GM18868 (cell line): ENCODE results near the gene SMOC2.
"Not testable (repeated sequence)": the region's sequence is repeated elsewhere in the genome, so short reads cannot be mapped to it uniquely, and the experiment has no call there.

ENCODE experiments used
- ATAC-seq: cut with Tn5 transposase; IDR thresholded peaks from one replicate; pipeline ENCODE4 v1.9.1; 2021; ENCODE audit warnings: mild to moderate bottlenecking, moderate library complexity; ENCODE audit not compliant: unreplicated experiment

SMOC2 gene

DNA sequence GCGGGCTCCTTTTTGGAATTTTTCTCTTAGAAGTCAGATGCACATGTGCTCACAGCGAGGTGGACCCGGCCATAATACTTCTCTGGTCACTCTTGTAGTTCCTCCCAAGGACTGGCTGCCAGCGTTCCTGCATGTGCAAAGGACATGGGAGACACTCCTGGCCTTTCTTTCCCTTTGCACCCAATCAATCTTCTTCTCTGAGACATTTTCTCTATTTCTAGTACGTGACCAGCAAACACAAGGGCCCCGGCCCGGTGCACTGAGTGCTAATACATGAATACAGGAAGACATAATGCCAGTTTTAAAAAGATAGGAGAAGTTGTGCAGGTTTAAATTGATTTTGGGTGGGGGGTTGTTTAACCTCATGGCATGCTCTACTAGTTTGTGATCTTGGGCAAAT, 233.6 kb downstream of the SMOC2 start:
- ATAC-seq, result no peak

DNA sequence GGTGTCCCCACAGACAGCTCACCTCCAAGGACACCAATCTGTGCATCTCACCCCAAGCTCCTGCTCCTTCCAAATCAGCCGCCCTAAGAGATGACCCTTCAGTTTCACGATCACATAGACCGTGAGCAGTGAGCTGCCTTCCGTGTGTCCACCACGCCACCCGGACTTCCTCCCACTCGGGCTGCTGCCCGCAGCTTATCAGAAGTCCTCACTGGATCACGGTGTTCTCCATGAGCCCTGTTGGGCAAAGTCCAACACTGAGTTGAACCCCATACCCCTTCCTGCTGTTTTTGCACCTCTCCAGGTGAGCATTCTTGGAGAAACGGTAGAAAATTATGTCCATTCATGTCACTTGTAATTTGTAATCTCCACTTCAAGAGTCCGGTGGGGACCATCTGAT, 234.4 kb downstream of the SMOC2 start:
- no peak for ATAC-seq

DNA sequence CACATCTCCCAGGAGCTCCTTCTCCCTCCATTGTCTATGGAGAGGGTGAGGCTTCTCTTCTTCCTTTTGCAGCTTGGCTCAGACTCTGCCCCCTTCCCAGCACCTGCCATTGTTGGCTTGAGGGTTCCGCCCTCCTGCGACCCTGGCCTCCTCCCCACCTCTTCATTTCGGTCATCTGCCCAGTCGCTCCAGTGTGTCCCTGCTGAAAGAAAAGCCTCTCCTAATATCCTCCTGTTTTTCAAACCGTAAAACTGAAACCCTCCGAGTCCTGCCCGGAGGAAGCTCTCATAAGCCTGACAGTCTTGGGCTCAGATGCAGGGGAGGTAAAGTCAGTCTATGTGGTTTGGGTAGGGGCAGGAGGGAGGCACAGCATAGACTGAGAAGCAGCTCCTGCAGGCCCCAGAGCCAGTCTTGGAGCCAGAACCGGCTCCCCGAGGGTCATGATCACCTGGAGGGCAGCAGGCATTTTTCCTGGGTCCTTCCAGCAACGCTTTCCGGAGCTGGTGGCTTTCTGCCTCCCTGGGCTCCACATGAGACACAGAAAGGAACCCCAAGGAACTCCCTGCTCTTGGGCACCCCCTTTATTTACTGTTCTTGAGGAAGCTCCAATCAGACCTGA, 235.1 kb downstream of the SMOC2 start:
- no peak for ATAC-seq

DNA sequence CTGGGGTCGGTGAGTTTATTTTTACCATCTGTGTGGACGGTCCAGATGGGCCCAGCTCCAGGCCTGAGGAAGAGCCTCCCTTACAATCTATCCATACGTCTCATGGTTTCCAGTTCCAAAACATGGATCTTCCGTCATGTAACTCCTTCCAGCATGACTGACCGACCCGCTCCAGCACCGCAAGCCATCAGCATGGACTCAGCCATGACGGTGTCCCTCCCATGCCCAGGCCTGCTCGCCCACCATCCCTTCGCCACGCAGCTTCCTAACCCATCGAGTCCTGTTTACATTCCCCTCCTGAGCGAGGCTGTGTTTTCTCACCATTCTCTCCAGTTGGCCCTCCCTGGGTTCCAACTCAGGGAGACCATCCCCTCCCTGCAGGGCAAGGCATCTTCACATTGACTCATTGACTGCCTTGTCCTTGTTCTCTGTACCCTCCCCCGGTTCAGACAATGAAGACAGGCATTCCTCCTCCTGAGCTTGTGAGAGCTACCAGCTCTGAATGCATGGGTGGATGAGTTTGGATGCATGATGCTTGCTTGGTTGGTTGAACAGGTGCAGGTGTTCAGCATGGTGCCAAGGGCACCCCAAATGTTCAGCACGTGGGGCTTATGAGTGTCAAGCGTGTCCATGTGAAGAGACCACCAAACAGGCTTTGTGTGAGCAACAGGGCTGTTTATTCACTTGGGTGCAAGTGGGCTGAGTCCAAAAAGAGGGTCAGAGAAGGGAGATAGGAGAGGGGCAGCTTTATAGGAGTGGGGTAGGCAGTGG, 235.8 kb downstream of the SMOC2 start:
- ATAC-seq, result no peak

DNA sequence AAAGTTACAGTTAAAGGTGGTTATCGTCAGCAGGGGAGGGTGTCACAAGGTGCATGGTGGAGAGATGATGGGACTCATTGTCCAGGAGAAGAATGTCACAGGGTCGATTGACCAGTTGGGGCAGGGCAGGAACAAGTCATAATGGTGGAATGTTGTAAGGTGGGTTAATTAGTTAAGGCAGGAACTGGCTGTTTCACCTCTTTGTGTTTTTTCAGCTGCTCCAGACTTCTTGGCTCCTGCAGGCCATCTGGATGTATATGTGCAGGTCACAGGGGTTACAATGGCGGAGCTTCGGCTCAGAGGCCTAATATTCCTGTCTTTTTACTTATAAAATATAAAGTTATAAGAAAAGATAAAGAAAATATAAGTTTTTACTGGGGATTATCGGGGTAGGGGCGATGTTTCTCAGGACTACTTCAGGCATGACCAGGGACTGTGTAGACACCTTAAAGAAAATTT, 236.4 kb downstream of the SMOC2 start:
- not testable (repeated sequence) for ATAC-seq

DNA sequence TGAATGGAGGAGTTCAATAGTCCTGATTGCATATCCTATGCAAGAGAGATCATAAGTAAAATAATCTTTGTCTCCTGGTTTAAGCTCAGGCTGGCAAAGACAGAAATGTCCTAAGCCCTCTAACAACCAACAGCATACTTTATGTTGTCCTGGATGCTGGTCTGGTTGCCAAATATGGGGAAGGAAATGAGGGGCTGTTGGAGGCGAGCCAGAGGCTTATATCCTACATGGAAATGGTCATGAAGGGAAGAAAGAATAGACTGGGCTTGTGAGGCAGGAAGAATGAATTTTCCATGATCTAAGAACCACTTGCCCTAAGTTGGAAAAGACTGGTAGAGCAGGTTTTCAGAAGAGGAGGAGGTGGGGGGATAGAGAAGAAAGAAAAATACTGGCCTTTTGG, 237.1 kb downstream of the SMOC2 start:
- no peak for ATAC-seq

DNA sequence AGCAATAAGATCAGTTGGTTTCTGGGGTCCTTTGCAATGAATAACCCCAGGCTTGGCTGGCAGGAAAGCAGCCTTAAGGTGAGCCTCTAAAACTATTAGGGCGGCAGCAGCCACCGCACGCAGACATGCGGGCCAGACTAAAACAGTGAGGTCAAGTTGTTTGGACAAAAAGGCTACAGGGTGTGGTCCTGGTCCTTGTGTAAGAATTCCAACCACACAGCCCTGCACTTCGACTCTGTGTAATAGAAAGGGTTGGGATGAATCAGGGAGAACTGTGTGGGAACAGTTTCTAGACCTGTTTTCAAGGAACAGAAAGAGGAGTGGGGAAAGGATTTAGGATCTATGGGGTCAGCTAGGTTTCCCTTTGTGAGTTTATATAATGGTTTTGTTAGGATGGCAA, 237.6 kb downstream of the SMOC2 start:
- ATAC-seq, result no peak

DNA sequence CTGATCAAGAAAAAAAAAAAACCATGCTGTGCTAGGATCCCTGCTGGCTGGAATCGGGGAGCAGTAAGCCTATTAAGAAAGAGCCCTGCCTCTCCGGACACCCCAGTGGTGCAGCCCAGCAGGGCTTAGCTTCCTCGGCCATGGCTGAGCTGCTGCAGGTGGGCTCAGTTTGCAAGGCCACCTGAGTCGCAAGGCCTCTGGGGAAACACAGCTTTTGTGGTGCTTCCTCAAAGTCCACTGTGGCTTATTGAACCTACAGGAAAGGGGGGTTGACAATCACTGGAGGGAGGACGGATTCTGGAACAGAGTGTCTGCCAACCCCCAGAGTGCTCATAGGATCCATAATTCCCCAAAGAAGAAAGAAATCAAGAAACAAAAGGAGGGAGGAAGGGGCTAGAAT, 240.8 kb downstream of the SMOC2 start:
- no peak for ATAC-seq

DNA sequence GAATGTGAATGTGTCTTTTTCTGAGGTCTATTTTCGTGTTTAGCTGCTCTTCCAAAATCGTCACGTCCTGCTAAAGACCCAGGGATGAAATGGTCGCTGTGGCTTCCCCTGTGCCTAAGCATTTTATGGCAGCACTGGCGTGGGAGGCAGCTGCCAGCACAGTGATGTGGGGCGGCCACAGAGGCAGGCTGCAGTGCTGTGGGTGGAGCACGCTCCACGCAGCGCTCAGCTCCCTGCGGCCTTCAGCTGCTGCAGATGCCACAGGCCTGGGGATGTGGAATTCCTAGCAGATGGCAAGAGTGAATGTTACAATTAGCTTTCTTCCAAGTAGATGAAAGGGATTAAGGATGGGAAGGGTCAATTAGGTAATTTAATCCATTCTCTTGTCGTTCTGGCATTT, 242.6 kb downstream of the SMOC2 start:
- no peak for ATAC-seq

DNA sequence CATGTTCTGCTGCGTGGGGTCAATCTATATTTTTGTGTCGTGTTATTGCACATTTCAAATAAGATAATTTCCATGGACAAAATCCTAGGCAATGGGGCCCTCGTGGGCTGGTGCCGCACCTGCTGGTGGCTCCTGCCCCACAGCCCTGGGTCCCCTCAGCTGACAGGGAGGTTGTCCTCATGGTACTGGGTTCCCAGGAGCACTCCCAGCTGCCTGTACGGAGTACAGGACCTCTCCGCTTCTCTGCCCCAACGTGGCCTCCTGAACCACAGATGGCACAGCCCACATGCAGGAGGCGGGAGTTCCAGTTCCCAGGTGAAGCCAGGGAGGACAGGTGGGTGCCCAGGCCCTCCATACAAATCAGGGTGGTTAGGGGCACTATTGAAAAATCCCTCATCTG, 243.5 kb downstream of the SMOC2 start:
- no peak for ATAC-seq

DNA sequence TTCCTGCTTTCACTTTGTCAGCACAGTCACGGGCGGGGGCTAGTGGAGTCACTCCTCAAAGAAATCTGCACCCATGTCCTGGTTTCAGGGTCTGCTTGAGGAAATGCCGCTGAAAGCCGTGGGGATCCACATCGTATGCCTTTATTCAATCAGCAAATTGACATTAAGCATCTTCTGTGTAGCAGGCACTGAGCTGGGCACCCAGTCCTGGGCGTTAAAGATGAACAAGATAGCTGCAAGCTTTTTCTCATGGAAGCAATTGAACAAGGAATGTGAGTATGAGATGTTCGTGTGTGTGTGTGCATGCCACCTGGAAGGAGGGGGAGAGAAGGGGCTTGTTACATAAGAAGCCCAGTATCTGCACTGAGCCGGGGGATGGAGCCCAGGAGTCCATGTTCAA, 243.9 kb downstream of the SMOC2 start:
- ATAC-seq, result no peak

DNA sequence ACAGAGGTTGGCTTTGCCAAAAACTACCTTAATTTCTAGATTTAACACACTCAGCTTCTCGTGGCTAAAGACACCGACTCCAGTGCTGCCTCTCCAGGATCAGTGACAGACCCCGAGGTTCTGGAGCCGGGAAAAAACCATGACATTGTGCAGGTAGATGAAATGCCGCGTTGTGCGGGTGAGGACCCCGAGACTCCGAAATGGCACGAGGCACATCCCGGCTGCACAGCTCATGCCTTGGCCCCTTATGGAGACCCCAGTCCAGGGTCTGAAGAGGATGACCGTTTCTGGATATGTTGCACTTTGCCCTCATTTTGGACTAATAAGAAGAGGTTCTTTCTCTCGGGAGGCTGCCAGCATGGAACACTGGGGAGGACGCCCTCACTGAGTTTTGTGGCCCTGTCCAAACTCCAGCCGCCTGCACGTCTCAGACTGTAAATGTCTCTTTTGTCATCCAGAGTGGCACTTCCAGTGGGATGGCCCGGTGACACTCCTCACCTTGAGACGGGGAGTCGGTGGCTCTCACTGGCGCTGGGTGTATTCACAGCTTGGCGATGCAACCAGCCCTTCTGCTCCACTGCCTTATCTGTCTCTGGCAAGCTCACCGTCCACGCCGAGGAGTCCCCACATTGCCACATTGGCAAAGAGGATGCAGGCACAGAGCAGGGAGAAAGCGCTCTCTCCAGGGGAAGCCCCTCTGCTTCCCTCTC, 245.2 kb downstream of the SMOC2 start:
- no peak for ATAC-seq

DNA sequence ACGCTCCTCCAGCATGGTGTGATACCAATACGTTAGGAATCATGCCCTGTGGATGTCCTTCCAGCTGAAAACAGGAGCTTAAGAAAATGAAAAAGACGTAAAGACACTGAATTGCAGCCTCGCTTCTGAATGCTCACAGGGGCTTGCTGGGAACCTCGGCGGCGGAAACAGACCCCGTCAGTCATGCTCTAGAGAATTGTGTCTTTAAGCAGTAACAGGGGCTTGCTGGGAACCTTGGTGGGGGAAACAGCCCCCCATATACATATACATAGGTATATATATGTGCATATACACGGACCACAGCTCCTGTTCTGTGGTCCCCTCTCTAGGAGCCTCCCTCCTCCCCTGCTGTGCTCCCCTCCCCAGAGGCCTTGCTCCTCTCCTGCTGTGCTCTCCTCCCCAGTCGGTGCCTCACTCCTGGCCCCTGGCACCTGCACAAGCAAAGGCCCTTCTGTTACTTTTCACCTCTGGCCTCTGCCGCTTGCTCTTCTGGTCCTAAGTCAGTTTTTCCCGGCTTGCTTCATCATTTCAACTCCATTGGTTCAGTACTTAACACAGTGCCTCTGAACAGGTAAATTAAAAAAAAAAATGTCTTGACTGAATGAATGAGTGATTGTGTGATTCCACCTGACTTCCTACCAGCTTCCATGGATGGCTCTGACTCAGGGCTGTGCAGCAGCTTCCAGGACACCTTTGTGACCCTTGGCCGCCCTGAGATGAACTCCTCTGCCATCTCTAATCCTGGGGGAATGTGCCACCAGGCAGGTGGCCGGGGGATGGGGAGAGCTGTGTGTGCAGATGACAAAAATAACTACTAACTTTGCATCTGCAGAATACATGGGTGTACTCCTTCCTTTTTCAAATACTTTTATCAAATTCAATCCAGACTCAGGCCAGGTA, 246.1 kb downstream of the SMOC2 start:
- no peak for ATAC-seq

DNA sequence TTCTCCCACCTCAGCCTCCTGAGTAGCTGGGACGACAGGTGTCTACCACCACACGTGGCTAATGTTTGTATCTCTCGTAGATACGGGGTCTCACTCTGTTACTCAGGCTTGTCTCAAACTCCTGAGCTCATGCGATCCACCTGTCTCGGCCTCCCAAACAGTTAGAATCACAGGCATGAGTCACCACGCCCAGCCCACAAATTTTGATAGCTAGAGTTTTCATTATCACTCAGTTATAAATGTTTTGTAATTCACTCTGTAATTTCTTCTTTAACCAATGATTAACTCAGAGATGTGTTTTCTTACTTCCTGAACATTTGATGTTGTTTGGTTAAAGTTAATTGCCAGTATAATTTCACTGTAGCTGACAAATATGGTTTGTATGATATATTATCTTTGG, 249.3 kb downstream of the SMOC2 start:
- no peak for ATAC-seq

DNA sequence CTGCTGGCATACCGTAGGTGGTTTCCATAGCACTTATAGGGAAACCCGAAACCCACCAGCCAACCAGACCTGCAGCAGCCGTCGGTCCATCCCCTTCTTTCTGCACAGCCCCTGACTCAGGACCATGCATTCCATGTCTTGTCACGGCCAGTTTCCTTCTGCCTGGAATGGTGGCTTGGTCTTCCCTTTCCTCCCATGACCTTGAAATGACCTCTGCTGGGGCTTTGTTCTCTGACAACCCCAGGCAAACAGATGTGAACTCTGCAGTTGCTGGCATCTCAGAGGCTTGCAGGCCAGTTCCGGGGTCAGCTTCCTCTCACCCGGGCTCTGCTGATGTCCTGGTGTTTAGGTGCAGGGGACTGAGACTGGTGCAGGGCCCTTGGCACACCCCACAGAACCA, 250.8 kb downstream of the SMOC2 start:
- ATAC-seq, result no peak

DNA sequence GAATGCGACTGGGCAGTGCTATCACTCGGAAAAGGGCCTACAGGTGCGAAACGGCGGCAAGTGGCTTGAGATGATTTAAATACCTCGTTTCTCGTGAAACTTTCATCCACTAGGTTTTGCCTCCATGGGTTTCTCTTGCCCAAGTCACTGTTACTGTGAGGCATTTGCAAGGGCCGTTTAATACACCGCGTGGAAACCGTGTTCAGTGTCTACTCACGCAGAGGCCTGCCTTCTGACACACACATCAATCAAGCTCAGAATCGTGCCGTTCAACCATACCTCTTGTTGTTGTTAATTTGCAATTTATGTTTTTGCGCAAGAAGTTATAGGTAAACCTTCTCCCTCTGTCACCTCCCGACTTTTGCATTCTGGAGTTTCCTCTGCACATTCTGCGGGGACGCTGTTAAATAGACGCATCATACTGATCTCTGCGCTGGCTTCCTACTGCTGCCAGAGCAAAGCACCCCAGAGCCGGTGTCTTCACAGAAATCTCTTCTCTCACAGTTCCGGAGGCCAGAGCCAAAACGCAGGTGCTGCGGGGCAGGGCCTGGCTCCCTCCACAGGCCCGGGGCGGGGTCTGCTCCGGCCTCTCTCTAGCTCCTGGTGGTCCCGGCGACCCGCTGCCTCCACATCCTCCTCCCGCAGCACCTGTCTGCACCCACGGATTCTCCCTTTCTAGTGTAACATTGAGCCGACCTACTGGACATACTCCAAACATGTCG, 251.4 kb downstream of the SMOC2 start:
- no peak for ATAC-seq

DNA sequence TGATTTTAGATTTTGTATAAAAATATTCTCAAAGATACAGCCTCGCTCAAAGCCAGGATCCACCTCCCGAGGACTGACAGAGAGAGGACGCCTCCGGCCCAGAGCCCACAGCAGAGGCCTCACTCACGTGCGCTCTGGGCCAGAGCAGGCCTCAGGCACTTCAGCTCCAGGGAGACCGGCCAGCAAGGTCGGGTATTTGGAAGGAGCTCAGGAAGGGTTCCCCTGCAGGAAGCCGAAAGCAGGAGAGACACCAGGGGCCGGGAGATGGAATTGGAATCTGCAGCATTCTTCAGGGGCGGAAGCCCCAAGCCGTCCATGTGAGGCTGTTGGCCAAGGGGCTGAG, 251.9 kb downstream of the SMOC2 start:
- ATAC-seq, result not testable (repeated sequence)

DNA sequence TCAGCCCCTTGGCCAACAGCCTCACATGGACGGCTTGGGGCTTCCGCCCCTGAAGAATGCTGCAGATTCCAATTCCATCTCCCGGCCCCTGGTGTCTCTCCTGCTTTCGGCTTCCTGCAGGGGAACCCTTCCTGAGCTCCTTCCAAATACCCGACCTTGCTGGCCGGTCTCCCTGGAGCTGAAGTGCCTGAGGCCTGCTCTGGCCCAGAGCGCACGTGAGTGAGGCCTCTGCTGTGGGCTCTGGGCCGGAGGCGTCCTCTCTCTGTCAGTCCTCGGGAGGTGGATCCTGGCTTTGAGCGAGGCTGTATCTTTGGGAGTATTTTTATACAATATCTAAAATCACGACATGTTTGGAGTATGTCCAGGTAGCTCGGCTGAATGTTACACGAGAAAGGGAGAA, 253.8 kb downstream of the SMOC2 start:
- ATAC-seq, result not testable (repeated sequence)

DNA sequence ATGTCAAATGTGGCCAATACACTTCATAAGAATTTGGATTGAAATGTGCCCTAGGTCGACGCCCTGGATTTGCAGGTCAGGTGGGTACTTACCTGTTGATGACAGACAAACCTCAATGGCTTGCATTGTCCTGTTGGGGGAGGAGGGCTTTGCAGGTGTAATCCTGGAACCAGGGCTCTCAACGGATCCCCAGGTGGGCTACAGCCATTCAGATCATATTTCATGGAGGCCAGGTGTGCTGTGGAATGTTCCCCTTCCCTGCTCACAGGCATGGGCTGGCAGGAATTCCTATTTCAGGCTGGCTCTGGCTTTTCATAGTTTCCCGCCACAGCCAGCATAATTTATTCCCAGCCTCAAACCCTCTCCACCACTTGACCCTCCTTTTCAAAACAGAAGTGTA, 254.7 kb downstream of the SMOC2 start:
- no peak for ATAC-seq

DNA sequence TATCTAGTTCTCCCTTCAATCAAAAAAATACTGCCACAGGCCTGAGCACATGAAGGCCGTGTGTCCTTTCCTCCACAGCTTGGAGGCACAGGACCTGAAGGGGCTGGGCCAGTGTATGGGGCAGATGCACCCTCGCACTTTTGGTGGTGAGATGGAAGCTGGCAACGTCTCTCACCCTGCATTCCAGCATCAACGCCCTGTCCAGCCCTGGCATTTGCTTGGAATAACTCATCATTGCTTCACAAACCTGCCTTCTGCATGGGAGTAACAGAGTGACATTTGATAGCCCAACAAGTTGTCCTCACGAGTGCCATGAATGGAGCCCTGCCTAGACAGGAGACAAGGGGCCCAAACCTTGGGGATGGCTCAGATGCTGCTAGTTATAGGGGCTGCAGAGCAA, 257.9 kb downstream of the SMOC2 start:
- ATAC-seq, result no peak
